HG02623 (cell line): ENCODE measurements around the gene GALNTL6.
"Not testable (repeated sequence)": the region's sequence is repeated elsewhere in the genome, so short reads cannot be mapped to it uniquely, and the experiment has no call there.

Experiments used
- ATAC-seq: cut with Tn5 transposase; IDR thresholded peaks from one replicate; pipeline ENCODE4 v1.9.1; 2021; ENCODE audit warnings: moderate library complexity; ENCODE audit not compliant: unreplicated experiment

The GALNTL6 gene

DNA sequence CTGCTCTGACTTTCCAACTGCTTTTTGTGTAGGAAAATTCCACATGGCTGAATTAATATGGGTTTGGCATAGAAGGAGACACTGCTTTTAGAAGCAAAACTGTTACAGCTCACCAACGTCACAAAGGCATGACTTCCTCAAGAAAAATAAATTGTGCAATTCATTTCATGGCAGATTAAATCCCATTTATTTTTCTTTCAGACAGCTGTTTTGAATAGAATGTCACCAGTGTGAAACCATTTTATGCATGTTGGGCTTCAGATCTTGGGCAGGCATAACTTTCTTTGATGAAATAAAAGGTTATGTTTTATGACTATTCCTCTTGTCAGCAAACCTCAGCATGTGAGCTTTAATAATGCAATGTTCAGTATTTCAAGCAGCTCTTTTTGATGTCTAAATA lies 542.8 kb downstream of the GALNTL6 start:
- no peak for ATAC-seq

DNA sequence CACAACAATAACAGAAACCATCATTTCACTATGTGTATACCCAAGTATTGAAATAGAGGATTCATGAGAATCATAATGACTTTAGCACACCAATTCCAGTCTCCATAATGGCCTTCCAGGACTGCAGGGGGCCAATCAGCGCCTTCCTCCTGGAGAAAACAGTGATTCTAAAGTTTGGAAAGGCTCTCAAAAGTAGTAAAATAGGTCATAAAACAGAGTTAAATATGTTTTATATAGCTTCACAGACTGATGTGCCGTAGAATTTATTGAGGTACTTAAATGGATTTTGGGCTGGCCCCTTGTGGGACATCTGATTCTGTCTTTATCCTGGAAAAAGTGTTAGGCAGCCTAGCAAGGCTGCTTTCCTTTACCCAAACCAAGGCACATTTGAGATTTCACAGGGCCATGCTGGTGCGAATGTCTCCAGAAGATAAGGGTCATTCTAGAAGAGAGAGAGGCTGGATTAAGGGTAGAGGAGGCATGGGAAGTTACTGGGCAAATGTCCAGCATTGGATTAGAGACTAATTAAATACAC lies 543.9 kb downstream of the GALNTL6 start:
- no peak for ATAC-seq

DNA sequence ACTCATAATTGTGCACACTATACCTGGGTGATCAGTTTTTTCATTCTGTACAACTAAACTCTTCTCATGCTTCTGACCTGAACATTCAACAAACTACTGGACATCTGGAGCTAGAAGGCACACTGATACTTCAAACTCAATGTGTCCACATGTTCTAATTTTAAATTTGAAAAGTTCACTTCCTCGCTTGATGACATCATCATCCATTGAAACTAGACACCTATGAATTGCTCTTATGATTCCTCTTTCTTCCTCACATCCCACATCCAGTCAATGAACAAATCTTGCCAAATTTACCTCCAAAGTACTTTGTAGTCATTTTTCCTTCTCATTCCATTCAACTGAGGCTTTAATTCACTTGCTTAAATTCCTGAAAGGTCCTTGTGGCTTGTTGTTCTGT lies 549.4 kb downstream of the GALNTL6 start:
- no peak for ATAC-seq

DNA sequence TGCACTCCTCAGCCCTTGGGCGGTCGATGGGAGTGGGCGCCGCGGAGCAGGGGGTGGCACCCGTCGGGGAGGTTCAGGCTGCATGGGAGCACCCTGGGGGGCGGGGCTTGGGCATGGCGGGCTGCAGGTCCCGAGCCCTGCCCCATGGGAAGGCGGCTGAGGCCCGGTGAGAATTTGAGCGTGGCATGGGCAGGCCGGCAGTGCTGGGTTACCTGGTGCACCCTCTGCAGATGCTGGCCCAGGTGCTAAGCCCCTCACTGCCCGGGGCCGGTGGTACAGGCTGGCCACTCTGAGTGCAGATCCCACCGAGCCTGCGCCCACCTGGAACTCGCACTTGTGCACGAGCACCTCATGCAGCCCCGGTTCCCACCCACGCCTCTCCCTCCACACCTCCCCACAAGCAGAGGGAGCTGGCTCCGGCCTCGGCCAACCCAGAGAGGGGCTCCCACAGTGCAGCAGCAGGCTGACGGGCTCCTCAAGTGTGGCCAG lies 556.3 kb downstream of the GALNTL6 start:
- no peak for ATAC-seq

DNA sequence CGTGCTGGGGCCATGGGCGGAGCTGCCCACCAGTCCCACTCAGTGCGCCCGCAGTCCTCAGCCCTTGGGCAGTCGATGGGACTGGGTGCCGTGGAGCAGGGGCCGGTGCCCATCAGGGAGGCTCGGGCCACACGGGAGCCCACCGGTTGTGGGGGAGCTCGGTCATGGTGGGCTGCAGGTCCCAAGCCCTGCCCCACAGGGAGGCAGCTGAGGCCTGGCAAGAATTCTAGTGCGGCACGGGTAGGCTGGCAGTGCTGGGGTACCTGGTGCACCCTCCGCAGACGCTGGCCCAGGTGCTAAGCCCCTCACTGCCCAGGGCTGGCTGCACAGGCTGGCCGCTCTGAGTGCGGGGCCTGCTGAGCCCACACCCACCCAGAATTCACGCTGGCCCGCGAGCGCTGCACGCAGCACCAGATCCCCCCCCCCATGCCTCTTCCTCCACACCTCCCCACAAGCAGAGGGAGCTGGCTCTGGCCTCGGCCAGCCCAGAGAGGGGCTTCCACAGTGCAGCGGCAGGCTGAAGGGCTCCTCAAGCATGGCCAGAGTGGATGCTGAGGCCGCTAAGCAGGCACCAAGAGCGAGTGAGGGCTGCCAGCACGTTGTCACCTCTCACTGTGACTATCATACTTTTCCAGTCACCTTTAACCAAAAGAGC lies 564.4 kb downstream of the GALNTL6 start:
- ATAC-seq = no peak

DNA sequence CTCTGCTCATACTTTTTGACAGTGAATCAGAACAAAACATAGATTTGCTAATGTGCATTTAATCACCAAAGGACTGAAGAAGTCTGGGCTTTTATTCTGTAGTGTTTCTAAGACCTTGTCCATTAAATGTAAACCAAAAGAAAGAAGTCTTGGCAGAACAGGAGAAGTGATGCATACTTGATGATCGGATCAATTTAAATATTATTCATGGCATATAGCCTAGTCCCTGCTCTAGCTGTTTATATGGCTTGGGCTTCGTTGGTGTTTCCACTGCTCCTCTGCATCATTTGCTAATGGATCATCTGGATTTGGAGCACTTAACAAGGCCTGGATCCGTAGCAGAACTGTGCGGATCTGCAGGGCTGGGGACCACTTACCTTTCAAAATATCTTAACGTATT lies 566.6 kb downstream of the GALNTL6 start:
- no peak for ATAC-seq

DNA sequence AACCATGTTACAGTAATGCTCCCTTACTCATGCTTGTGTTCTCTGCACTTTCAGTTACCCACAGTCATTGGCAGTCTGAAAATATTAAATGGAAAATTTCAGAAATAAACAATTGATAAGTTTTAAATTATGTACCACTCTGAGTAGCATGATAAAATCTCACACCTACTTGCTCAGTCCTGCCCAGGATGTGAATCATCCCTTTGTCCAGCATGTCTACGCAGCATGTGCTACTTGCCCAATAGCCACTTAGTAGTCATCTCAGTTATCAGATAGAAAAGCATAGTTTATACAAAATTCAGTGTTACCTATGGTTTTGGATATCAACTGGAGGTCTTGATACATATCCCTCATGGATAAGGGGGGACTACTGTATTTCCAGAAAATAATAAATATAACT lies 577.1 kb downstream of the GALNTL6 start:
- no peak for ATAC-seq

DNA sequence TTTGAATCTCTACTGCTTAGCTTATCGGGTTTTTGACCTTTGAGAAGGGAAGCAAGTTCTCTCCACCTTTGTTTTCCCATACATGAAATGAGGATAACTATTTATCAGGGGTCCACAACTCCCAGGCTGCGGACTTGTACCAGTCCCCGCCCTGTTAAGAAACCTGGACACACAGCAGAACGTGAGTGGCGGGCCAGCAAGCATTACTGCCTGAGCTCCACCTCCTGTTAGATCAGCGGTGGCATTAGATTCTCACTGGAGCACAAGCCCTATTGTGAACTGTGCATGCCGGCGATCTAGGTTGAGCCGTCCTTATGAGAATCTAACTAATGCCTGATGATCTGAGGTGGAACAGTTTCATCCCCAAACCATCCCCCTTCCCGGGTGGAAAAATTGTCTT lies 579.5 kb downstream of the GALNTL6 start:
- ATAC-seq = no peak

DNA sequence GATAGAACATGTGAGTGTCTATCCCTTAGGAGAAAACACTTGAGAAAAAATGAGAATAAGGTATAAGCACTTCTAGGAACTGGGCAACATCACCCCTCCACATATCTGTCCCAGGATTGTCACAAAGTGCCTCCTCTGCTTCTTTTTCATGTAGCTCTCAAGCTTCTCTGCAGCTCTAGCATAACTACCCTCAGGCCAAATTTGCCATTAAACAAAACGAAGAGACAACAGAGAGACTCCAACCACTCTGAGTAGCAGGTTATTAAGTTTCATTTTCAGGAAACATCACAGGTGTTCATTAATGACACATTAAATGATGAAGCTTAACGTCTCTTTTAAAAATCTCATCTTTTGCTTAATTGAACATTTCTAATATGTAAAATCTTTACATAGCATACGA lies 580.0 kb downstream of the GALNTL6 start:
- no peak for ATAC-seq

DNA sequence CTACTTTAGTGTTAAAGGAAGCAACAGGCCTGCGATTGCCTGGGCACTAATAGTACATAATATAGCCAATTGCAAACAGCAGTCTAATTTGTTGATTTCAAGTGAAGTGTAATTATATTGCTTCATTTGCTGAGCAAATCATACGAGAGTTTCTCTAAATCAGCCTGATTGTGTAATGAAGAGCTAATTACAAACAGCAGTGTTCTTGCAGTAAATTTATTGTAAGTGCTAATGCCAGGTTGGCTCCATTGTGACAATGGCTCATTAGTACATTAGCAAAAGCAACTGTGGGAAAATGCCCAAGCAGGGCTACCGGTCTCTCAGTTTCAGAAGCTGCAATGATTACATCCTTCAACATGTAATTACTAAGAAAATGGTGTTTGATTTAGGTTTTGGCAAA lies 591.5 kb downstream of the GALNTL6 start:
- ATAC-seq = no peak

DNA sequence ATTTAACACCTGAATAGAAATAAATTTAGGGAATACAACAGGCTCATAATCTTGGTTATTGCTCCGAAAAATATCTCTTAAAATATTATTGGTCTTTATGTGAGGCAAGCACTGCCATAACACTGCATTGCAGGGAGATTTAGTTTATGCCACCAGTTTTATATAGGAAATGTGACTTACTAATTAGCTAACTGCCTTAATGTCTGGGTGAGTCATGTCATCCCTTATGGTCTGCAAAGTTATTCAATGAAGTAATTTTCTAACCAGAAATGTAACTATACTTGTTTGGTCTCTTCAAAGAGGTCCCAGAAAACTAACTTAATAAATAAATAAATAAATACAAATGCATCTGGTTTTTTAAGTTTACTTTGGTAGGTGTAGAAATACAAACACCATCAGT lies 597.2 kb downstream of the GALNTL6 start:
- ATAC-seq = no peak

DNA sequence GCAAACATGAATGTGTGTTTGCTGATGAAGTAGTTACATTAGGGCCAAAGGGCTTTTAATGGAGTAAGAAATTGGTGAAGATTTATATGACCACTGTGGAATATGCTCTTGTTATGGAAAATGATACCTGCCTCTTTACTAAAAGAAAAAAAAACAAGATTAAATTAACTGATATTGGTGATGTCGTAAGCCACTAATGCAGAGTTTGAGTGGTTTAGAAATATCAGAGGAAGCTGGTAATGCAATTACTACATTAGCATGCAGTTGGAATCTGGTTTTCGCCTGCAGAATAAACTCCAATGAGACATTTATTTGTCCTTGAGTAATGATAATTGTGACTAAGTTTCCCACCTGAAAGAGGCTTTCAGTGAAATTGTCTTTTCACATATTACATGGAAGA lies 597.9 kb downstream of the GALNTL6 start:
- no peak for ATAC-seq

DNA sequence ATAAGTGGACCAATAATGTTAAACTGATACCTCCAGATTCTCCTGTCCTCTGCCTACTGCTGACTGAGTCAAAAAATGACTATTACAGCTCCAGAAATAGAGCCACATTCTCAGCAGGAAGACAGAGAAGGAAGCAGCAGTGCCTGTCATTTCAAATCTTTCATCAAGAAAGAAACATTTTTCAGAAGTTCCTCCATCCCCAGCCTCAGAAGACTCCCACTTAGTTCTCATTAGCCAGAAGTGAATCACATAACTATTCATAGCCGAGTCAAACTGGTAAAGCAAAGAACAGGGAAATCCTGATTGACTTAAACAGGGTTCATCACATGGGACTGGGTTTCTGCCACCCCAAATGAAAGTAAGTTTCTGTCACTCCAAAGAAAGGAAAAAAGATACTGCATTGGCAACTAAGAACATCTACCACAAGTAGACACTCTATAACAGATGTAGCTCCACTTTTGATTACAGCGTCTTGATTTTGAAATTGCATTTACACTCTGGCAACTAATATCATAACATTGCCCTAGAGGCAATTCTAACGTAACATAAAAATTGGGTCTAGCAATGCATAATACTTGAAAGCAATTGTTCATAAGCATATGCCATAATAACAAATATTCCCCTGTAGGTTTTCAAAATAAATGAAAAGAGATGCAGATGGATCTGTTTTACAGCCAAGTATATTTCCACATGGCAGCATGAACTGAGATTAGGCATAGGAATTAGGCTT lies 599.8 kb downstream of the GALNTL6 start:
- ATAC-seq = no peak

DNA sequence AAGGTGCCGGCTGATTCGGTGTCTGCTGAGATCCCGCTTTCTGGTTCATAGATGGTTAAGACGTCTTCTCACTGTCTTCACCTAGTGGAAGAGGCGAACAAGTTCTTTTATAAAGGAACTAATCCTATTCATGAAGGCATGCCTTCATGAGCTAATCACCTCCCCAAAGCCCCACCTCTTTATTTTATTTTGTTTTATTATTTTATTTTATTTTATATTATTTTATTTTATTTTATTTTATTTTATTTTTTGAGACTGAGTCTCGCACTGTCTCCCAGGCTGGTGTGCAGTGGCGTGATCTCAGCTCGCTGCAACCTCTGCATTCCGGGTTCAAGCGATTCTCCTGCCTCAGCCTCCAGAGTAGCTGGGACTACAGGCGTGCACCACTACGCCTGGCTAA lies 615.8 kb downstream of the GALNTL6 start:
- ATAC-seq = not testable (repeated sequence)

DNA sequence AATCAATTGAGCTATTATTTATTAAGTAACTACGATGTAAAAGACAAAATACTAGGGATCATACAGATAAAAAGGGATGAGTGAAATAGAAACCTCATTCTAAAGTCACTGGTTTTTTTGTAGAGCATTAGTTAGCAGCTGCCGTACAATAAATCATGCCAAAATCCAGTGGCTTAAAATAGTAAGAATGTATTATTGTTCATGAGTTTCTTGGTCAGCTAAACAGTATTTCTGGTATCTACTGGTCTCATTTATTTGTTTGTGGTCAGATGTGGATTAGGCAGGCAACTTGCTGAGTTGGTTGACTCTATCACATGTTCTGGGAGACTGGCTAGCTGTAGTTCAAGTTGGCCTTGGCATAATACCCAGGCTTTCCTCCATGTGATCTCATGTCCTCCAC lies 667.3 kb downstream of the GALNTL6 start:
- ATAC-seq = no peak

DNA sequence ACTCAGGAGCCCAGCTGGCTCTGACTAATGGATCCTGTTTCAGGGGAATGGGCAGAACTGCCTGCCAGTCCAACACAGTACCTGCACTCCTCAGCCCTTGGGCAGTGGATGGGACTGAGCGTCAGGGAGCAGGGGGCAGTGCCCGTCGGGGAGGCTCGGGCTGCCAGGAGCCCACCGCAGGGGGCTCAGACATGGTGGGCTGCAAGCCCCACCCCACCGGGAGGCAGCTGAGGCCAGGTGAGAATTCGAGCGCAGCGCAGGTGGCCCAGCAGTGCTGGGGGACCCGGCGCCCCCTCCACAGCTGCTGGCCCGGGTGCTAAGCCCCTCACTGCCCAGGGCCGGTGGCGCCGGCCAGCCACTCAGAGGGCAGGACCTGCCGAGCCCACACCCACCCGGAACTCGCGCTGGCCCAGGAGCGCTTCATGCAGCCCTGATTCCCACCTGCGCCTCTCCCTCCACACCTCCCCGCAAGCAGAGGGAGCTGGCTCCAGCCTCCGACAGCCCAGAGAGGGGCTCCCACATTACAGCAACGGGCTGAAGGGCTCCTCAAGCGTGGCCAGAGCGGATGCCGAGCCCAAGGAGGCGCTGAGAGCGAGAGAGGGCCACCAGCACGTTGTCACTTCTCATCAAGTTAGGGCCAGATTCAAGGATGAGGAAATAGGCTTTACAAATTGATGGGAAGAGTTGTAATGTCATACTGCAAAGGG lies 668.8 kb downstream of the GALNTL6 start:
- ATAC-seq = no peak

DNA sequence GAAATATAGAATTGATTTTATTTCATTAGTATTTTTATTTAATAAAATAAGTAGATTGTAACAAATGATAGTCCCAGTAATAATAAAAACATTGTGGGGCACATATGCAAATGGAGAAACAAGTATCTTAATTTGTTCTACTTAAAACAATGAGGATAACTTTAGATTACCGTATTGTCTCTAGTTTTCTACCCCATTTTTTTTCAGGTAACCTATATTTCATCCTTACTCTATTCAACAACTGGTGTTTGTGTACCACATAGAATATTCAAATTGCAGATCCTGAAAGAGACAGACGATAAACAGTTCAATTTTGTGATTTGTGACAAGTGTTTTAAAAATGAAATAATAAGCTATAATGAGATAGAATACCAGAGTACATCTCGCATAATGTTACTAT lies 671.8 kb downstream of the GALNTL6 start:
- no peak for ATAC-seq

DNA sequence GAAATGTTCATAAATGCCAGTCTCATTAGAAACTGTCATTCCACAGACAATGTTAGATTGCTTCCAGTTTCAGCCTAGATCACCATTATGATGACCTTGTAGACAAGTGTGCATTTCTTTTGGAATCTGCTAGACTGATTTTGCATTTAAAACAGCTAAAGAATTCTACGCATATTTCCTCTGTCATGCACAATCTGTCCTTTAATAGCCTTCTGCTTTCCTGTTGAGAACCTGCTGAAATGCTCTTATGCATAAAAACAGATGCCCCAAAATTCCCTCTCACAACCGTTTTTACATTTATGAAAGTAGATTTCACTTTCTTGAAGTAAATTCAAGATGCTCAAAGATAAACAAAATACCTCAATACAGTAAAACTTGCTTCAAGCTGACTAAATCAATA lies 673.3 kb downstream of the GALNTL6 start:
- ATAC-seq = no peak

DNA sequence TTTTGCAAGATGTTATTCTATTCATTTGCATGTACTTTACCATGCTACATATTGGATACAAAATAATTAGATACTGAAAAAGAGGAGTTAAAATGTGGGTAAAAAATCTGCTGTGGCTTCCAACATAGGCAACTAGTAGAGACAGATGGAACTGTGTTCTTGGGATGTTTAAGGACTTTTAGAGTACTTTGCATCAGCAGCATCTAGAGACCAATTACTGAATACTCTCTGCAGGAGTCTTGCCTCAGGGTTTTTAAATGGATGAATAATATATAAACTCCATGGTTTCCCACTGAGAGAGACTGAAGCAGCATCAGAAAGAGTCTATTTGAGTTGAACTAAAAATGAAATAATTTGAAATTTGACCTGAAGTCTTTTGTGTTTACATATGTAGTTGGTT lies 676.7 kb downstream of the GALNTL6 start:
- ATAC-seq = no peak

DNA sequence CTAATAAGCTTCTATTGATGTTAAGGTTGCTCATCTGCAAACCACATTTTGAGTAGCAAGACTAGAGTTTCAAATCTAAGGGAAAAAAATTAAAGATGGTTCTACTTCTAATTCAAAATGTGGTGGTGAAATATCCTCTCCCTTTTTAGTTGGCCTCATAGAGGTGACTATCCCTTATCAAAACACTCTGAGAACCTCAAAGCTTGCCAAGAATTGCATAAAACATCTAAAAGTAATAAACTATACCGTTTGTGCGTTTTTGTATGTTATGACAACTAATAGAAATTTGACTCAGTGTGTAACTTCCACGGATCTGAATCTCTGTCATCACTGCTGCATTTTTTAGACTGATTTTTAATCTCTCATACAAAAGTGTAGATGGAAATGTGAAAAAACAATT lies 682.6 kb downstream of the GALNTL6 start:
- no peak for ATAC-seq

DNA sequence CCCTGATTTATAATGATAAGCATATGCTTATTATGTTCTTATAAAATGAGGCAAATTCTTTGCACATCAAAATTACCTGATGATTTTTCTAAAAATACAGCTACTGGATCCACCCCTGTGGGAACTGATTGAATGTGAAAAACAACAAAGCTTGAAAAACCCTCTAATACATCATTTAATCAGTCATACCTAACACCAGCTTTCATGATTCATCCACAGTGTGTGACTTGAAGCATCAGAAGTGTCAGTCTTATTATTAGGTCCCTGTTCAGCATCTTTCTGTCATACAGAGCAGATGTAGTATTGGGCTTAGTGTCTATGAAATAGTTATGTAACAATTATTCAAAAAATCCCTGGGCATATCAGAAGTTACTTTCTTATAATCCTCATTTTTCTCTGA lies 684.1 kb downstream of the GALNTL6 start:
- no peak for ATAC-seq

DNA sequence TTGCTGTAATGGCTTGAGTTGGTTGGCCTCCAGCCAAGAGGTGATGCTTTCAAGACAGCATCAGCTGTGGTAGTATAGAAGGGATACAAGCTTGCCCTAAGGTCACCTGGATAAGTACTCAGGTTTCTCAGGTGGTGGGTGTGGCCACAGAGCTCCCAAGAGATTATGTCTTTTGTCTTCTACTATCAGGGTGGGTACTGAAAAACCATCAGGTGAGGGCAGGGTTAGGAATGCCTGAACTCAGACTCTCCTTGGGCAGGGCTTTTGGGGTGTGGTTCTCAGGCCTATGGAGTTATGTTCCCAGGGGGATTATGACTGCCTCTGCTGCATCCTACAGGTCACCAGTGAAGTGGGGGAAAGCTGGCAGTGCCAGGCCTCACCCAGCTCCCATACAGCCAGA lies 700.8 kb downstream of the GALNTL6 start:
- ATAC-seq = no peak
